ENCODE measurements around the gene PPFIBP1. TPM values are rescaled to one million over a fixed set of nuclear protein-coding genes. Genes with fewer than 3 reads are reported as not detected.
"Not testable (repeated sequence)": the region's sequence is repeated elsewhere in the genome, so short reads cannot be mapped to it uniquely, and the experiment has no call there.

Gene PPFIBP1
- total RNA-seq, 1 donor from 2014 or later = 68.9 TPM

DNA sequence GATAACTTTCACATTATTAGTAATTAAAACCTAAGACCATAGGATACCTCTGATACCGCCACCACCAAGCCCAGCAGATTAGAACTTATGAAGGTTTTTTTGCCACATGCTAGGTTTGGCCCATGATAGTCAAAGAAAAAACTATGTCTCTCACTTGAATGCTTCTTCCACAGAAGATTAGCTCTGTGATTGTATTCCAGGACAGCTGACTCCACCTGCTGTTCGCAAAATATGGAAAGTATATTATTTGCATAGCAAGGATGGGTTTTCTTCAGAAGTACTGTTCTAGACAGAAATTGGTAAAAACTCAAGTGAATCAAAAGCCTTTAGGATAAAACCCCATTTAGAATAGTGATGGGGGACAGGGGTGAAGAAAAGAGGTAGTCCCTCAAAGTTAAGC is 42.2 kb downstream of the PPFIBP1 start:
- no peak for DNase-seq (ENCODE audit: low spot score)

DNA sequence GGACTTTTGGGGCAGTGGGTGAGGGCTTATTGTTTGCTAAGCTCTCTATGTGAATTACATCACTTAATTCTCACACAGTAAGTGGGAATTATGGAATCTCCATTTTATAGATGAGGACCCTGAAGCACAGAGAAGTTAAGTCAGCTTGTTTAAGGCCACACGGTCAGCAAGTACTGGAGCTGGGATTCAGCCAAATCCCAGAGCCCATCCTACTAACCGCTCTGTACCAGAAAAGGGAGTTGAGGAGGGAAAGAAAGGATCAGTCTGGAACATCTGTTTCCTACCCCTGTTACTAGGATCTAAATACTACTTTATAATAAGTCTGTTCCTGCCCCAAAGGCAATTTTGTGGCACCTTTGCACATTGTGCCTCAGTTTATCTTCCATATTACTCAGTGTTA is 42.6 kb downstream of the PPFIBP1 start:
- peak; percentile 34 for DNase-seq (ENCODE audit: low spot score)

DNA sequence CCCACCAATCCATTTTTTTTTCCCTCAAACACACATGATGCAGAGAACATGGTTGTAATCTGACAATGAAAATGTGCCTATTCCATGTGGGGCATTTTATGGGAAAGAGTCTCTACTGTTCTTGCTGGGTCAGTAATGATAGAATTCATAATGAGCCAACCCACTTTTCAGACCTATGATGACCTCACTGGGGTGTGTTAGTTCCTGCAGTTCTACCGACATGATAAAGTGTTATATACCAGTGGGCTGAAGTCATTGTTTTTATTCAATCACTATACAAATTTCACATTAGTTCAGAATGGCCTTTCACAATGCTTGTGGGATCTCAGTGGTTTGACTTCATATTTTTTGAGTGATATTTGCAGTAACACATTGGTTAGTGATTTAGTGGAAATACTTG is 47.5 kb downstream of the PPFIBP1 start:
- no peak for DNase-seq (ENCODE audit: low spot score)

DNA sequence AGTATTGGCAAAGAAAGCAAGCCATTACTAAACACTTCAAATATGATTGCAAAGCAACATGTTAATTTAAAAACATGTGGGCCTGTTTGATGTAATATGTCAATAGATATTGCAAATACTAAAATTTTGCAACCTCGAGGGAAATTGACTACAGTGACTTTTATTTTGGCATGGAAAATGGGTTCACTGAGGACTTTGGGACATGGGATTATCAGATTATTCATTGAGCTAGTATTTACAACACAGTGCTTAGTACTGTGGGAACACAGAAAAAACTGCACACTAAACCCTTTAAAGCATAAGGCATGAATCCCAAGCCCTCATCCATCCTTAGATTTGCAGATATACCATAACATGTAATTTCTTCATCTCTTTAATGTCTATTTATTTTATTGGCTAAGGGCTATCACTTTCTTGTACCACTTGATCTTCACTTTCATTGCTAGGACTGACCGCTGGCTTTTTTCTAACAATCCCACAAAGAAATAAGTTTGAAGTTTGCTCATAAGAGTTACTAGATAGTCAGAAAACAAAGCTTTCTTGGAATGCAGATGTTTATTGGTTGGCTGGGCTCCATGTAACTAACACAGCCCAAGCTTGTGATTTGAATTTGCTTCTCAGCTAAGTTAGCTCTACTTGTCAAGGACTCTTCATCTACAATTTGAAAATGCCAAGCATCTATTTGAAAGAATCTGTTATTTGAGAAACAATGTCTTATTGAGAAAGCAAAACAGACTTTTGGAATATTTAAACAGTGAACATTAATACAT is 48.7 kb downstream of the PPFIBP1 start:
- DNase-seq (ENCODE audit: low spot score) = no peak

DNA sequence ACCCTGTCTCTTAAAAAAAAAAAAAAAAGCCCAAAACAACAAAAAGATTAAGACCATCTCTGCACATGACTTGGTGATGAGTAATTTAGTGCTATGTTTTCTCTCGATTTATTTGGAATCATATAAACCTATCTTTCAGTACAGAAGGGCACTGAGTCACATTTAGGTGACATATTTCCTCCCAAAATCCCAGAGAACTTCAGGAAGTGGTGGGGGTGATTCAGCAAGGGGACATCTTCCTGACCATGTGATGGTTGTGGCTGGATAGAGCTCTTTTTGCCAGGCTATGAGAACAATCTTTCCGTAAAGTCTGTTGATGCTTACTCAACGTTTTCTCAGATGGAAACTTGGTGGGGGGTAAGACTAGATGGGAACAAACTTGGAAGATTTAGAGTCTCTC is 50.0 kb downstream of the PPFIBP1 start:
- DNase-seq (ENCODE audit: low spot score) = no peak

DNA sequence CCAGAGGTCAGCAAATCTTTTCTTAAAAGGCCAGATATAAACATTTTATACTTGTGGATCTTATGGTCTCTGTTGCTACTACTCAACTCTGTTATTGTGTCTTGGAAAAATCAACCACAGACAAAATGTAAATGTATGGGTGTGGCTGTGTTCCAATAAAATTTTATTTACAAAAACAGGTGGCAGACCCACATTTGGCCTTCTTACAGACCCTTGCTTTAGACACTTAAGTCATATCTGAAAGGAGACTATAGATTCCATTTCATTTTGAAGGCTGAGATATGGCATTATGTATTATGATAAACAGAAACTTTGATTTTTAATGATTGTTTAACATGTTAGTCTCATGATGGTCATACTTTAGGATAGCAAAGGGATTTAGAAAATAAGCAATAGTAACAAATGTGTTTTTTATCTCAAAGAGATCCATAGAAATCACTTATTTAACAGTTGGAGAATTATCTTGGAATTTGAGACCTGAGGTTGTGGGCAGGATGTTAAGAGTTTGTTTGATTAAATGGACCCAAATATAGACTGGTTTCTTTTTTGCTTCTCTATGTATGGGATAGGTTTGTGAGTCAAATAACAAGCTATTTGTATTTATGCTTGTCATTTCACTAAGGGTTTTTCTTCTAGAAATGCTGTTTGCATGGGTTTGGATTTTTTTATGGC is 51.2 kb downstream of the PPFIBP1 start:
- no peak for DNase-seq (ENCODE audit: low spot score)

DNA sequence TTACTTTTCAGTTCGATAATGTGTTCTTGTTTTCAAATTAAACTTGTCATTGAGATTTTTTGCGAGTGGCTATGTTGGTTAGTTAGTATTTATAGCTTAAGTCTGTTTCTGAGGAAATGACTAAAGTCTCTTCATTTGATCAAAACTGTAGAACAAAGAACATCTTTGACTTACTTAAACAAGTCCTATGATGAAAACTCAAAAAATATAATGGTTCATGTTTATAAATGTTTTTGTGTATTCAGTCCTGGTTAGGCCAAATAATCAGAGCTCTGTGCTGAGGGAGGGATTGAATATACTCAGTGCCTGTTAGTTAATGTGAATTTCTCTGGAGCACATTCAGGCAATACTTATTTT is 51.7 kb downstream of the PPFIBP1 start:
- no peak for DNase-seq (ENCODE audit: low spot score)

DNA sequence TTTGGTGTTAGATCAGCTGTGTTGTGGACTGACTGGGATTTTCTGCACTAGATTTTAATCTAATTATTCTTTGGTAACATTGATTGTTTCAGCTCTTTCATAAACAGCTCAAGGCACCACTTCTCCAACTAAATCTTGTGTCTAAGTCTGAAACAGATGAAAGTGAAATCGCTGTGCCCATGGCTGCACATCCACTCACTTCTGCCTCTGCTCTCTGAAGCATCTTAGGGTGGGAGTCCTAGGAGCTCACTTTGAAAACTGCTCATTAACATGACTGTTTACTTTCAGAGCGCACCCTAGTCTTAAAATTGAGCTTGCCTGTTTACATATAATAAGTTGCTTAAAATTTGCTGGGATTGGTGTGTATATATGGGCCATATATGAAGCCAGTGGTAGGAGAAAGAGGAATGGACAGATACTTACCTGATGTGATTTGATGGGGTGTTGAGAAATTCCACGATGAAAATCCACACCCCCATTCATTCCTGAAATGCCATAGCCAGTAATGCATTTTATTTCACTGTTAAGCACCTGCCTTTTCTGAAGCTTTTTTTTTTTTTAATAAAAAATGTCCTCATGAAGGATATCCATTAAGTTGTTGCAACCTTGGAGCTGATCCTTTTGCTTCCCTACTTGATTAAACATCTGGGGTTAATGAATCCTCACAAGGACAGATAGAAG is 52.8 kb downstream of the PPFIBP1 start:
- no peak for DNase-seq (ENCODE audit: low spot score)

DNA sequence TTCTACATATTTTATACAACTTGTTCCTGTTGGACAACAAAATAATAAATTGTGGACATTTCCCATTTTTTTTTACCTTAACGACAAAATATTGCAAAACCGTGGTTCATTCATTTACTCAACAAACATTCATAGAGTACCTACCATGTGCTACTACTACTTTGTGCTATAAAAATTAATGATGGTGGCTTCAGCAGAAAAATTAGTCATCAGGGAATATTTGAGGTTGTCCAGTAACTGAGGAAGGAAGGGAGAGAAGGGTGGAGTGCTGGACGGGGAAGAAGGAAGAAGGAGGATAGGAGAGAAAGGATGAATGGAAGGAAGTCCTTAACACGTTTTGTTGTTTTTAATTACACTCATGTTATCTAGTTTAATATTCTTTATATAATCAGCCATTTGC is 53.7 kb downstream of the PPFIBP1 start:
- no peak for DNase-seq (ENCODE audit: low spot score)

GRCh38 chr12:27578689-27579372 is 54.8 kb downstream of the PPFIBP1 start:
- DNase-seq (ENCODE audit: low spot score) = no peak

GRCh38 chr12:27580561-27581330 is 56.7 kb downstream of the PPFIBP1 start:
- DNase-seq (ENCODE audit: low spot score) = no peak

GRCh38 chr12:27581331-27581671 is 57.3 kb downstream of the PPFIBP1 start:
- not testable (repeated sequence) for DNase-seq (ENCODE audit: low spot score)

DNA sequence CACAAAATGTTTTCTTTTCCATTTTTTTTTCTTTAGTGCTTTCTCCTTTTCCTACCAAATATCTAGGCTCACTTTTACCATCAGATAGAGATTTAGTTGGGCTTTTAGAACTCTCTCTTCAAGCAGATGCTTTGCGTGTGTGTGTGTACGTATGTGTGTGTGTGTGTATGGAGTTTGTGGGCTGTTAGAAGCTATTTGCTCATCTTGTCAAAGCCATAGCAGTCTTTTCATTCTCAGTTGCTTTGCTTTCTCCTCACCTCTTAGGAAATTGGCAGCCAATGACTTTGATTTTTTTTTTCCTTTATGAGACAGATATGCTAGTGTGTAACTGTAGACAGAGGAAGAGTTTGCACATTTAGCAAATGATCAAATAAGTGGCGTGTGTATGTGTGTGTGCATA is 57.8 kb downstream of the PPFIBP1 start:
- not testable (repeated sequence) for DNase-seq (ENCODE audit: low spot score)

DNA sequence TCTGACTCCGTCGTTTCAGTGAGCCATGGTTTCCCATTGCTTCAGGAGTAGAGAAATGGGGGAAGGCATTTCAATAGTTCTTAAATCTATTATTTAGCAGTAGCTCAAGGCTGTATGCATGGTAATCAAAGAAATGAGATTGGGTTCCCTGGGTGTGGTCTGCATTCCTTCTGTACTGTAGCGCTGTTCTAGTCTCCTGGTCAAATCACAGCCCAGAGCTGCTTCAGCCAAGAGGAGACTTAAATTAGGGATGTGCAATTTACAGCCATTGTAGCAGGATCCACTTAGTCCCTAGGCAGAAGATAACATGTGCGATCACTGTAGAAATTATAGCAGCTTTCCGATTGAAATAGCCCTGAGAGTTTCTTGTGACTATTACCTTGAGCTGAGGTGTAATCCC is 58.4 kb downstream of the PPFIBP1 start:
- not testable (repeated sequence) for DNase-seq (ENCODE audit: low spot score)

DNA sequence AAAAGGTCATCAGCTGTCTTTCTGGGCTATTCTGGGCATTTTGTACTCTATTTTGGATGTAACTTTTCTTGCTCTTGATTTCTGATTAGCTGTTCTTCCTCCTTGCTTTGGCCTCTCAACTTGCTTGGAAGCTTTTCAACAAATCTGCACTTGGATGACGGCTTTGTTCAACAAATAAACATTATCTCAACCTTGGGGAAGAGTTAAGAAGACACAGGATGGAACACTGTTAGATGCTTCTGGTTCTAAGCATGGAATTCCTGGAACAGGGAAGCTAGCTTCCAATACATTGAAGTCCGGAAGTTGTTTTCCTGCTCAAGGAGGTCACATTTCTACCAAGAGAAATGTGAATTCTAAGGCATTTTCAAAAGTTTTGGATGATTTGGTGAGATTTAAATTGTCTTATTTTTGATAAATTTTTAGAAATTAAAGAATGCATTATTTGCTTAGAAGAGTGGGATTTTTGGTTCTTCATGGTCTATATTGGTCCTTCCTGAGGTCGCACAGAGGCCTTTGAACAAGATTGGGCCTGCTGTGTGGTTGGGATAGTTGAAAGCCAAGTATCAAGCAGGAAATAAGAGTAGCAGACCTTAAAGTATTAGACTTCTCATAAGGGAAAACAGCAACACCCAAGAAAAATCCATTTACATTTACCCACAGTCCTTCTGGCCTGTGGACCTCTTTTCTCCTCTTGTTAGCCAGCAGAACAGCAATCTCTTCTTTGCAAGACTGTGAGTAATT is 59.2 kb downstream of the PPFIBP1 start:
- DNase-seq (ENCODE audit: low spot score) = peak; percentile 48

DNA sequence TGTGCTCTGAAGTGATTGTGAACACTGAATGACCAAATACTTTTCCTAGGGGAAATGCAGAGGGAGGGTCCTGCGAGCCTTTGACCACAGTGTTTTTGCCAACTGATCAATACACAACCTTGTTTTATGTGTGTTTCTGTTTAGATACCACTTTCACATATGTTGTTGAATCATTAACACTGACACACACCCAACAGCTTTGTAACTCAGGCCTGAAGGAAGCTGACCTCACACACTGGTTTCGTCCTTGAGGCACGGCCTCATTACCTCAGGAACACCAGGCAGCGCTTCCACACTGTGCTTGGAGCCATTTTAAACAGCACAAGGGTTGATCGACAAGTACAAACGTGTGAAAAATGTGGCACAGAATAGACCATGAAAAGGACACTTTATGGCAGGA is 60.0 kb downstream of the PPFIBP1 start:
- DNase-seq (ENCODE audit: low spot score) = no peak

GRCh38 chr12:27585739-27586265 is 61.8 kb downstream of the PPFIBP1 start:
- no peak for DNase-seq (ENCODE audit: low spot score)

- not testable (repeated sequence) for DNase-seq (ENCODE audit: low spot score)
These were observed 64.2 kb downstream of the PPFIBP1 start for GRCh38 chr12:27588075-27588730.

DNA sequence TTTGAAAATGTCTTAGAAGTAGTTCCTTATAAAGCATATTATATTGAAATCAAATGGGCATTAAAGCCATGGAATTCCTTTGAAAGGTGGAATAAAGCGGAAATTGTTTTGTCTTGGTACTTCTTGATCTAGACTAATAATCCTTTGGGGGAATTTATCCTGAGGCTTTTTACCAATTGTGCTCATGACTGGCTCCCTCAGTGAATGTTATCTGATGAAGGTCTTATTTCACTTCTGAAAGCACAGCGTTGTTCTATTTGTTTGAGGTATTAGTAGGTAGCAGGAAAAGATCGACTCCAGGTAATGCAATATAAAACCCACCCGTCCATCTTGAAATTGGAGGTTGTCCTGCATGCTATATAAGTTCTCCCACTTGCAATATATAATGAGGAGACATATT is 64.8 kb downstream of the PPFIBP1 start:
- no peak for DNase-seq (ENCODE audit: low spot score)

GRCh38 chr12:27589419-27589818 is 65.4 kb downstream of the PPFIBP1 start:
- peak; percentile 55 for DNase-seq (ENCODE audit: low spot score)
